NCI-H1694 treated with DMSO at 0.1 percent for 48 hours (cell line): ENCODE results near the gene IFNA8.
"Not testable (repeated sequence)": the region's sequence is repeated elsewhere in the genome, so short reads cannot be mapped to it uniquely, and the experiment has no call there.

ENCODE experiments used
- DNase-seq: peaks from one replicate; lab custom pipeline; 2025; lab: John Stamatoyannopoulos, UW

Gene IFNA8

DNA sequence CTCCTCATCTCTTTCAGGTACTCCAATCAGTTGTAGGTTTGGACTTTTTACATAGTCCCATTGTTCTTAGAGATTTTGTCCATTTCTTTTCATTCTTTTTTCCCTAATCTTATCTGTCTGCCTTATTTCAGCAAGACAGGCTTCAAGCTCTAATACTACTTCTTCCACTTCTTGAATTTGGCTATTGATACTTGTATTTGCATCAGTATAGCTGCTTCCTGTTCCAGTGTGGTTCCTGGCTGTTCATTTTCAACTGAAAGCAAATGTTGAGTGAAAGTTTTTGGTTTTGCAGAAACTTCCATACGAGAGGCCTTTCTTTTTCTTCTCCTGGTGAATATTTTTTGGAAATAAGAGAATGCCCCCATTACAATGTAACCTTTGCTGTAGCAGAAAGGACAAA is 19.3 kb downstream of the IFNA8 start:
- no peak for DNase-seq

DNA sequence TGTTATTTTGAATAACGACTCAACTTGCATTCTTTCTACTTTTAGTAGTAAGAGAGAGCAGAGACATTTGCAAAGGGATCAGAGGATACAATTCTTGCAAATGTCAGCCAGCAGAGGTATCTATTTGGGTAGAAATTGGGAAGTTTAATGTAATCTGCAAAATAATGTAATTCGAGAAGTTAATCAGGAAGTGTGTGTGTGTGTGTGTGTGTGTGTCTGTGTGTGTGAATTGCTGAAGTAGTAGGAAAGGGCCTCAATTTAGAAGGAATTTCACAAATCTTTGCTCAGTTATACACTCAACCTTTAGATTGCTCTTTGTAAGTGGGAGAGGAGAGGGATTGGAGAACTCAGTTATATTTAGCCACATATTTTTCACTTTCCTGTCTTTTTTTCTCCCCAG is 20.3 kb downstream of the IFNA8 start:
- no peak for DNase-seq

DNA sequence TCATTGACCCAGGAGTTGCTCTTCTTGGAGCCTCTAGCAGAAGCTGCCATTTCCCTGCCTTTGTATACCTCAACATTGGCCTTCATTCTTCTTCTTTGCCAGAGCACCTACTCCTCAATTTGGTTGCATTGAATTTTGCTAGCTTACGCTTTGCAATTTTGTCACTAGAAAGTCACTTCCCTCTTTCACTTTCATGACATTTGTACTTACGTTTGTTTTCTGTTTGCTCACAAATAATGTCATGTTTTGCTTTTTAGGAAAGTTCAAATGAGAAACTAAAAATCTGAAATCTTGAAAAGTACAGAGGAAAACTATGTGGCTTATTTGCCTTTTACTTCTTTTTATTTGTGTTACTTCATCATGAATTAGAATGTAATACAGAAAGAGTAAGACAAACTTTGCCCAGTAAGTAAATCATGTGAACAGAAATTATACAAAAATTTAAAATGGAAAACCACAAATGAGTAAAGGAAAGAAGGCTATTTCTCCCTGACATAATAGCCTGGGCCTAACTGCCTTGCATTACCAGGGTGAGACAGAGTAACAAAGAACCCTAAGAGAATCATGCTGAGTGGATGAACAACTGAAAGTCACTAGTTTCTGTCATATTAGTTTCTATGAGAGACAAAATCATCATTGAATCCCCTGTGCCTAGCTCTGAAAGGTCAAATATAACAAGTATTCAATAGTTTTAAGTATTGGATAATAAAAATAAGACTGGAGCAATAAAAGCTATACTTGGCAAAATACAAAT is 23.9 kb downstream of the IFNA8 start:
- DNase-seq = no peak

DNA sequence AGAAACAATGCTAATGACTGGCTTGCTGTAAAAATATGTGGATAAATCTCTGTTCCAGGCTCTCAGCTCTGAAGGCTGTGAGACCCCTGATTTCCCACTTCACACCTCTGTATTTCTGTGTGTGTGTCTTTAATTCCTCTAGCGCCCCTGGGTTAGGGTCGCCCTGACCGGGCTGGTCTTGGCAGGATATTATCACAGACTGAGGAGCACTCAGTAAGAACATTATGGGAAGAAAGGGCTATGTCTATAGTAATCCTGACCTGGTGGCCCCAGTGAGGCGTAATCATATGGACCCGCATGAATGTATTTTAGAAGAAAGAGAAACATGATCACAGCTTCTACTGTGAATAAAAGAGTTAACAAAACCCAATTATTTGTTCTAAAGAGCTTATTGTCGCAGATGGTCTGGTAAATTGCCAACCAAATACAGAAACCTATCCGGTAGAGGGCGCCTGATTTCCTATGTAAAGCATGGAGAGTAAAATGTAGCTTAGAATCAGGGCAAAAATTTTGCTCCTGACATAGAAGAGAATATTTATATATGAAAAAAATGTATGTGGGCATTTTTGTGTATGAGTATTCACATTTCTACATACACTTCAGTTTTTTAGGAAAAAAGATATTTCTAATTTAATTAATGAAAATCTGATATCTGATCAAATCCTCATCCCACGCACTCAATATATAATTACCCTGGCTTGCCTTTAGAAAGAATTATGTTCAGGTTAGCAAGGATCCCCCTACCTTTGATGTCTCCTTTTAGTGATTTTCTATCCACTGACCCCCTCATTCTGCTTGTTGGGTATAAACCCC is 25.5 kb downstream of the IFNA8 start:
- peak; percentile 52 for DNase-seq

DNA sequence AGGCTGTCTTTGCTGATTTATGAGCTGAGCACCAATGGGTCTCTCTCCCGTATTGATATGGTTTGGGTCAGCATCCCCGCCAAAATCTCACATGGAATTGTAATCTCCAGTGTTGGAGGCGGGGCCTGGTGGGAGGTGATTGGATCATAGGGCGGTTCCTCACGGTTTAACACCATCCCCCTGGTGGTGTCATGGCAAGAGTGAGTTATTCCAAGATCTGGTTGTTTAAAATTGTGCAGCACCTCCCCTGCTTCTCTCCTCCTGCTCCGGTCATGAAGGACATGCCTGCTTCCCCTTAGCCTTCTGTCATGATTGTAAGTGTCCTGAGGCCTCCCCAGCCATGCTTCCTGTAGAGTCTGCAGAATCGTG is 26.1 kb downstream of the IFNA8 start:
- DNase-seq = not testable (repeated sequence)

DNA sequence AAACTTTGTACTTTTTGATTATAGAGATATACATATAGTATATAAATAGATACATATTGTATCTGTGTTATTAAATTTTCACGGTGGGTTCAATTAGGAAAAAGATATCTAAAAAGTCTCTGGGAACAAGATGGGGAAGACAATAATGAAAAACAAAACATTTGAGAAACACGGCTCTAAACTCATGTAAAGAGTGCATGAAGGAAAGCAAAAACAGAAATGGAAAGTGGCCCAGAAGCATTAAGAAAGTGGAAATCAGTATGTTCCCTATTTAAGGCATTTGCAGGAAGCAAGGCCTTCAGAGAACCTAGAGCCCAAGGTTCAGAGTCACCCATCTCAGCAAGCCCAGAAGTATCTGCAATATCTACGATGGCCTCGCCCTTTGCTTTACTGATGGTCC is 31.2 kb downstream of the IFNA8 start, which contains the start of gene IFNA1:
Gene IFNA1 (plus strand): TSS at position 301 of the 400 bp plus-strand sequence. CDS start 69 bp downstream, at position 370.
- DNase-seq = no peak

DNA sequence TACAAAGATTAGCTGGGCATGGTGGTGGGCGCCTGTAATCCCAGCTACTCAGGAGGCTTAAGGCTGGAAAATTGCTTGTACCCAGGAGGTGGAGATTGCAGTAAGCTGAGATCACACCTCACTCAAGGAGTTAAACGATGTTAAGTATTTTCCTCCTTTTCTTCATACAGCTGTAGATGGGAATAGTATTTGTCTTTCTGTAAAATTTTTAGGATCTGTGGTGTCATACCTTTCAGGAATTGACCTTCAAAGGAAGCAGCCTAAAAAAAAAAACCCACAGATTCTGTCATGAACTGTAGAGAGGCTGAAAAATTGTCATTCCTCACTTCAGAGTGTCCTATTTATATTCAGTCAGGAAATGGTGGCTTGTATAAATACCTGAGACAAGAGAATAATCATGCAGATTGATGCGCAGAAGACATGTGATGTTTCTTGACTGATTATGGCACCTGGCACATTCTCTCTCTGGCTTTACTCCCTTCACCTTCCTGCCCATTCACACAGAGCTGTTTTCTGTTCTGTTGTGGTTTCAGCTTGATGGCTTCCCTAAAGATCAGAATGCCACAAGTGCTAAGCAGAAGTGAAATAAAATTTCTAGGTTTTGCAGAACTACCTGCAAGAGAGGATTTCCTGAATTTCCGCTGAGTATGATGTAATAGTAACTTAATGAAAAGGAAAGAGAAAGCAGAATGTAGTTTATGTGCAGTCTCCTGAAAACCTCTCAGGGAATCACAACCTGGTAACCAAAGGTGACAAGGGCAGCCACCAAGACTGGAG is 35.1 kb downstream of the IFNA8 start:
- DNase-seq = no peak

DNA sequence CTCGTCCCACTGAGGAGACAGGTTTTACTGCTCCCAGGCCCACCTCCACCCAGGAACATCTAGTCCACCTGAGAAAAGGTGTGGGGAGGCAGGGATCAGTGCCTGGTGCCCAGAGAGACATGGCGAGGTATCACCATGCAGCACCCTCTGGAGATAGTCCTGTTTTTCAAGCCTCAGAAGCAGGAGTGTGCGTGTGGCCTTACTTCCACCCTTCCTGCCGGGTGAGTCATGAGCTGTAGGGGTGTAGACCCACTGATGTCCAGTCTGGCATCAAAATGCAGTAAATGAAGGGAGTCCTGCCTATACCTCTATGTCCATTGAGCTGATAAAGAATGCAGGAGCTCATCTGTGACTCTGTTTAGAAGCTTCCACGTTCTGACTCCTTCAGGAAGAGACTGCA is 40.4 kb downstream of the IFNA8 start:
- not testable (repeated sequence) for DNase-seq

DNA sequence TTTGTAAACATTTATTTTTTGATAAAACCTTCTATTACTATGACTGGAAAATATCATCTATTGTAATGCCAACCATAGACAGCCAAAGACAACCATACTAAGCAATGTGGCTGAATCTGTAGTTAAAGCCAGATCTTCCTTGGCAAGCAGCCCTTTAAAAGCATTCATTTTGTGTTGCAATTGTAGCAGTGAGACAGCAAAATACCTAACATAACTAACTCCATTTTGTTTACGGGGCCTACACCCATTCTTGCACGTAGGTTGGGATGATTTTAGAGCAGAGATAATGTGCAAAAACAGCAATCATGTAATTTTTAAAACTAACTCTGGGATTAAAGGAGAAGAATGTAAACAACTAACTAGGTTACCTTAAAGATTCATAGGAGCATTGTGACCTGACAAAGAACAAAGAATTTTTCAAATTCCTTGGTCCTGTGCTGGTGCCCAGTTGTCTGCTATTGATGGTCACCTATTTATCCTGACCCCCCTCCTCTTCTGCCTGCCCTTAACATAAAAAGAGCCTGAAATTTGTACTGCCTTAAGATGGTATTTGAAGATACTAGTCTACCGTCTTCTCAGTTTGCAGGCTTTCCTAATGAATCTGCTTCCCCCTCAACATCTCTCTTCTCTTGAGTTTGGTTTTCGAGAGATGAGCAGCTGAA is 41.9 kb downstream of the IFNA8 start:
- DNase-seq = no peak

DNA sequence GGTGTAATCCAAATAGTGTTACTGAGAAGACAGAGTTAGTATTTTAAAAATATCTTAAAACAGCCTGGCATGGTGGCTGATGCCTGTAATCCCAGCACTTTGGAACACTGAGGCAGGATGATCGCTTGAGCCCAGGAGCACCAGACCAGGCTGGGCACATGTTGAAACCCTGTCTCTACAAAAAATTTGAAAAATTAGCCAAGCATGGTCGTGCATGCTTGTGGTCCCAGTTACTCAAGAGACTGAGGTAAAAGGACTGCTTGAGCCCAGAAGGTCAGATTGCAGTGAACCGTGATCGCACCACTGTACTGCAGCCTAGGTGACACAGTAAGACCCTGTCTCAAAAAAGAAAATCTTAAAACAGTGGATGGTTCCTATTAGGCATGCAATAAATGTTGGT is 43.8 kb downstream of the IFNA8 start:
- no peak for DNase-seq

DNA sequence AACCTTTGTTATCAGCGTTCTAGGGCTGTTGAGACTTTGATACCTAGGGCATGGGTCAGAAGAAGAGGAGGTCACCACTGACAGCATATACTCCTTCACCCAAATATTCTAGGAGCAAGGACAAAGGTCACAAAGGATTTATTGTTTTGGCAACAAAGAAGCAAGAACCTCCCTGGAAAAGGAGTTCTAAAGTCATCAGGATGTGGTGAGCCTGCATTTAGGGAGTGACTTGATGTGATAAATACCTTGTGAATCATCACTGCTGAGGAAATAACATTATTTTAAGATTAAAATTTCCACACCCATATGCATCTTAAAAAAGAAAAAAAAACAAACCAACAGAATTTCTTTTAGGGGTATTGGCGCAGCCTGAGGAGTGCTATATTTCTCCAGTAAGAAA is 45.2 kb downstream of the IFNA8 start:
- DNase-seq = no peak

DNA sequence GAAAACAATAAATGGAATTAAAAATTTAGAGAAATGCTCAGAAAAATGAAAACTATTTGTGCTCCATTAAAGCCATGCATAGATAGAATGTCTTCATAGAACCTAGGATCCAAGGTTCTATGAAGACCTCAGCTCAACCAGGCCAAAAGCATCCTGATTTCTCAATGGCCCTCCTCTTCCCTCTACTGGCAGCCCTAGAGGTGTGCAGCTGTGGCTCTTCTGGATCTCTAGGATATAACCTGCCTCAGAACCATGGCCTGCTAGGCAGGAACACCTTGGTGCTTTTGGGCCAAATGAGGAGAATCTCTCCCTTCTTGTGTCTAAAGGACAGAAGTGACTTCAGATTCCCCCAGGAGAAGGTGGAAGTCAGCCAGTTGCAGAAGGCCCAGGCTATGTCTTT is 46.4 kb downstream of the IFNA8 start:
- no peak for DNase-seq
